Jurkat, Clone E6-1 (cell line): ENCODE data around the gene CIDEA.

Experiments
- DNase-seq: peaks from one replicate; pipeline ENCODE4 v3.0.0-alpha.2; 2011; ENCODE audit warnings: low read depth, low spot score
- H3K4me3 ChIP-seq: 2 replicates; pipeline ENCODE4 v1.5.1; 2011; ENCODE audit warnings: mild to moderate bottlenecking, low read length, control low read depth, moderate library complexity

The CIDEA gene

DNA sequence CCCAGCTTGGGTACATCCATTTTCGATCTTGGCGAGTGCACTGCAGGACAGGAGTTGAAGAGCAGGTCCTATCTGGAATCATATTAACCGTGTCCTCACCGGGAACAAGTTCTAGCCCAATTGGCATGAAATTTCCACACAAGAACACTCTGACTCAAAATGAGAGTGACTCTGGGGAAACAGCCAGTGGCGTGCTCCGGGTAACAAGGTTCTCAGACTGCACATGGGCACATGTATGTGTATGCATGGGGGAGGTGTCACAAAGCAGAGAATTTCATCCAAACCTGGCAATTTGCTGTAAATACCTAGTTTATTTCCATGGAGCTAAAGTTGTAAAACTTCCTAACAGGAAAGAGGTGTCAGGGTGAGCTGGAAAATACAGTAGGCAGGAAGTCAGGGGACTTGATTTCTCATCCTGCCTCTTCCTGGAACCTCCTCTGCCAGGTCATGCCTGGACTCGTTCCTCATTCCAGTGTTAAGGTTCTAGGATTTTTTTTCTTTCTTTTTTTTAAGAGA lies 55.6 kb downstream of the CIDEA start:
- DNase-seq = no peak
- H3K4me3 ChIP-seq = no peak overlapping the region

GRCh38 chr18:12310762-12311161 lies 56.6 kb downstream of the CIDEA start:
- no peak for DNase-seq
- no peak overlapping the region for H3K4me3 ChIP-seq

GRCh38 chr18:12312976-12313375 lies 58.8 kb downstream of the CIDEA start:
- no peak for DNase-seq
- no peak overlapping the region for H3K4me3 ChIP-seq

DNA sequence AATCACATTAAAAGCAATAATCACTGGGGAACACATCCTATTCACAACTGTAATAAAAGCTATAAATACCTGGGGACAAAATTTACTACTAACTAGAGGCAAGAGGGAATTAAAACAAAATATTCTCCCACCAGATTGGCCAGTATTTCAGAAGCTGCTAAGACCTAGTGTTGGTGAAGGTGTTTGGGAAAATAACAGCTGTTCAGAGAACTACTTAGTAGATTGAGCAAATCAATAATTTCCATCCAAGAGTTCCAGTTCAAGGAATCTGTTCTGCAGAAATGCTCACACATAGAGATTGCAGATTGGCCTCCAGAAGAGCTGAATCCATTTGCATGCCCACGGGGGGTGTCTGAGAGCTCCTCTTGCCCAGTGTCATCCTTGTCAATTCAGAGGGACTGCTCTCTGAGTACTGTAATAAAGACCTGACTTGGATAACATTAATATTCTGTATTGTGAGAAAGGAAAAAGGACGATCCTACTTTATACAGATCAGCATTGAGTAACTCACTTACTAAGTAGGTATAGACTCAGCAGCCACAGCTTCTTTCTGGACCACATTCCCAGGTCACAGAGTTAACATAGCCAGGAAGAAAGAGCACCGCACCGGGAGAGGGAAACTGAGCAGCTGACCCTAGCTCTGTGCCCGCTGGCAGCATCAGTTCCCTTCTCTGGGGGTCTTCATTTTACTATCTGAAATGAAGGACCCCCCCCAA lies 59.5 kb downstream of the CIDEA start:
- no peak for DNase-seq
- H3K4me3 ChIP-seq = no peak overlapping the region

GRCh38 chr18:12314591-12315305 lies 60.6 kb downstream of the CIDEA start:
- no peak for DNase-seq
- no peak overlapping the region for H3K4me3 ChIP-seq

DNA sequence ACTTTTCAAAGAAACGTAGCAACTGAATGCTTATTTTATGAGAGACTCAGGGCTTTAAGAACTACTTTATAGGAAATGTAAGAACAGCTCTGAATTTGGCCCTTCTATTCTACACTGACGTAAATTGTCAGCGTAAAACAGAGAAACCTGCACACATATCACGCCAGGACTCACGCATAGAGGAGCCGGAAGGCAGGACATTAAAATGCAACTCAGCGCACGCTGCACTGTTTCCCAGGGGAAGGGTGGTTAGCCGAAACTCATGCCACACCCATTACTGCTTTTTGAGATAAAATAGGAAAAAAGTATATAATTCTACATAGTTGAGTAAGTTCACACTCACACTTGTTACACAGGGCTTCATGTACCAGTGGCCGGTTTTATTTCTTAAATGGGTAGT lies 61.3 kb downstream of the CIDEA start:
- DNase-seq = no peak
- no peak overlapping the region for H3K4me3 ChIP-seq

GRCh38 chr18:12315911-12316310 lies 61.8 kb downstream of the CIDEA start:
- no peak overlapping the region for H3K4me3 ChIP-seq
- no peak for DNase-seq

- no peak overlapping the region for H3K4me3 ChIP-seq
- DNase-seq = no peak
These were observed 63.6 kb downstream of the CIDEA start for GRCh38 chr18:12317664-12318333.

GRCh38 chr18:12318334-12318697 lies 64.2 kb downstream of the CIDEA start:
- no peak for DNase-seq
- no peak overlapping the region for H3K4me3 ChIP-seq

GRCh38 chr18:12318857-12319256 lies 64.7 kb downstream of the CIDEA start:
- no peak overlapping the region for H3K4me3 ChIP-seq
- DNase-seq = no peak

DNA sequence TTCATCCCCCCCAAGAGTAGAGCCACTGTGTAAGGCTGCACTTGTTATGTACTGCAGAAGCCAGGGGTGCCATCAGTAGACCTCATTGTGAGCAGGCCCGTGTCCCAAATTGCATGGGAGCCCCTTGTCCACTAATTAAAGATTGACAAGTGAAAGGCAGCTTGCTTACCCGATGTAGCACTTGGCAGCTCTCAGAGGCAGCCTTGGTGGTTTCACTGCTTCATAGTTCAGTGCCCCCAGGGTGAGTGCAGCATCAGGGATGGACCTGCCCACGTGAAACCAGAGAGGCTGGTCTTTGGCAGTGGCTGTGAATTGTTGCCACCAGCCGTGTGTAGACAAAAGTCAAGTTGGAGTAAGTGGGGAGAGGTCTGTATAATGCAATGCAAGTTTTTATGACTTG lies 67.2 kb downstream of the CIDEA start:
- H3K4me3 ChIP-seq = no peak overlapping the region
- DNase-seq = no peak

DNA sequence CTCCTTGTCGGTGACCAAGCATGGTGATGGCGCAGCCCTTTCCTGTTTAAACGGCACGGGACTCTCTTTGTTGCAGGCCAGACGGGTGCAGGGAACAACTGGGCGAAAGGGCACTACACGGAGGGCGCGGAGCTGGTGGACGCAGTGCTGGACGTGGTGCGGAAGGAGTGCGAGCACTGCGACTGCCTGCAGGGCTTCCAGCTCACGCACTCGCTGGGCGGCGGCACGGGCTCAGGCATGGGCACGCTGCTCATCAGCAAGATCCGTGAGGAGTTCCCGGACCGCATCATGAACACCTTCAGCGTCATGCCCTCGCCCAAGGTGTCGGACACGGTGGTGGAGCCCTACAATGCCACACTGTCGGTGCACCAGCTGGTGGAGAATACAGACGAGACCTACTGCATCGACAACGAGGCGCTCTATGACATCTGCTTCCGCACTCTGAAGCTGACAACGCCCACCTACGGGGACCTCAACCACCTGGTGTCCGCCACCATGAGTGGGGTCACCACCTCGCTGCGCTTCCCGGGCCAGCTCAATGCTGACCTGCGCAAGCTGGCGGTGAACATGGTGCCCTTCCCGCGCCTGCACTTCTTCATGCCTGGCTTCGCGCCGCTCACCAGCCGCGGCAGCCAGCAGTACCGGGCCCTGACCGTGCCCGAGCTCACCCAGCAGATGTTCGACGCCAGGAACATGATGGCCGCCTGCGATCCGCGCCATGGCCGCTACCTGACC lies 71.0 kb downstream of the CIDEA start:
- DNase-seq = no peak
- H3K4me3 ChIP-seq = no peak overlapping the region

DNA sequence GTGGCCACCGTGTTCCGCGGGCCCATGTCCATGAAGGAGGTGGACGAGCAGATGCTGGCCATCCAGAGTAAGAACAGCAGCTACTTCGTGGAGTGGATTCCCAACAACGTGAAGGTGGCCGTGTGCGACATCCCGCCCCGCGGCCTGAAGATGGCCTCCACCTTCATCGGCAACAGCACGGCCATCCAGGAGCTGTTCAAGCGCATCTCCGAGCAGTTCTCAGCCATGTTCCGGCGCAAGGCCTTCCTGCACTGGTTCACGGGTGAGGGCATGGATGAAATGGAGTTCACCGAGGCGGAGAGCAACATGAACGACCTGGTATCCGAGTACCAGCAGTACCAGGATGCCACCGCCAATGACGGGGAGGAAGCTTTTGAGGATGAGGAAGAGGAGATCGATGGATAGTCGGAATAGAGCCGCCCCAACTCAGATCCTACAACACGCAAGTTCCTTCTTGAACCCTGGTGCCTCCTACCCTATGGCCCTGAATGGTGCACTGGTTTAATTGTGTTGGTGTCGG lies 71.6 kb downstream of the CIDEA start:
- DNase-seq = no peak
- H3K4me3 ChIP-seq = no peak overlapping the region

DNA sequence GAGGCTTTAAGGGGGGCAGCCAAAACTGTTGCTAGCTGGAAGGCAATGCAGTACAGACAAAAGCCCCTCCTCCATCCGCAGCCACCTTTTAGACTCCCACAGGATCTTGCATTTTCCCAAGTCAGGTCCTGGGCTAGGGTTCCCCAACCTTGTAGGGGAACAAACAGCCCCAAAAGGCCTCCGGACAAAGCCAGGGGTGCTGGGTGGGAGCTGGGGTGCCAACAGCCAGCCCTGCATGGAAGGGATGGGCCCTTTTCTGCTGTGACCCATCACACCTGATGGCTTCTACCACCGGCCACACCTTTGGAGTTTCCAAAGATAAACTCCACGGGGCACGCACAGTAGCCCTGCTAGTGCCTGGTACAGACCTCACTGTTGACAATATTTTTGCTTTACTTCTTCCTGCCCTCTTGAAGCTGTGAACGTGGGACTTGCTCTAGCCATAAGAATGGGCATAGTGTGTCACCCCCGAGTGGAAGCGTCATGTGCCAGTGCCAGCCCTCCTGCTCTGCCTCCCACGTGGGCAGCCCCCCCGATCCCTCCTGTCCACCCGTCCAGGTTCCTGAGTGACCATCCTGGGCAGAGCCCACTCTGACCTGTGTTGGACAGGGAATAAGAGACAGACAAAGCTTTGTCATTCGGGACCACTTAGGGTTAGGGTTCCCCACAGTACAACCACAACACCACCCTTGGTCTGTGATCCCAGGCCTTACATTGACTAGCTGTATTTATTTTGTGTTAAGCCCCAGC lies 72.7 kb downstream of the CIDEA start:
- DNase-seq = no peak
- no peak overlapping the region for H3K4me3 ChIP-seq
